ENCODE results near the gene STKLD1.

STKLD1 gene

GRCh38 chr9:133420392-133420827 is 44.2 kb downstream of the STKLD1 start:
- DNase-seq = no peak

DNA sequence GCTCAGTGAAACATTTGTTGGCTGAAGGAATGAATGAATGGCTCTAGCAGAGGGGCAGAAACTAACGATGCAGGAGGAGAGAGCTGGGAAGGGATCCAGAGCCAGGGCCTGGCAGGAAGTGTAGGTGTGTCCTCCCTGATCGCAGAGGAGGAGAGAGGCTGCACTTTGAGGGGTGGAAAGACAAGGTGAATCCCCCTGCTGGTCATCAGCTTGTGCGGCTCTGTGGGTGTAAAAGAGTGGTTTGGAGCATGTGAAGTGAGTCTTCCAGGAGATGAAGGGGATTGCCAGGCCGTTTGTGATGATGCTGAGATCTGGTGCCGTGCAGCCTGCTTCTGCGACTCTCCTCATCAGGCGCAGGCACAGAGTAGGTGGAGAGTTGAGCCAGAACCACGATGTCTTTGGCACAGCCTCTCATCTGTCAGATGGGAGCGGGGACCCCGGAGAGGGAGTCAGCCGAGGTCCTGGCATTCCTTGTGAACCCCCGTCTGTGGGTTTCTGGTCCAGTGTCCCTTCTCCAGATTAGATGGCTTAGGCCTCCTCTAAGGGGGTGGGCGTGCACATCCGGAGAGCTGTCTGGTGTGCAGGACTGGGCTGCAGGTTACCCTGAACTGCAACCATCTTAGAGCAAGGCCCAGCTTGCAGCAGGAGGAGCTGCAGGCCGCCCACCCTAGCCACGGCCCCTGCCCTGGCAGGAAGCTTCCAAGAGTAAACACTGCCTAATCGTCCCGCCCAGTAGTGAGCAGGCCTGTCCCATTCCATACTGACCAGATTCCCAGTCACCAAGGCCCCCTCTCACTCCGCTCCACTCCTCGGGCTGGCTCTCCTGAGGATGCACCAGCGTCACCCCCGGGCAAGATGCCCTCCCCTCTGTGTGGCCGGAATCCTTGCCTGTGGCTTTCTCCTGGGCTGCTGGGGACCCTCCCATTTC is 45.7 kb downstream of the STKLD1 start, which contains the start of gene ADAMTS13:
Gene ADAMTS13, plus strand, starts transcription at position 753 of the 928 bp plus-strand sequence. Its CDS starts 77 bp downstream, at position 830.
- DNase-seq = peak; percentile 63

DNA sequence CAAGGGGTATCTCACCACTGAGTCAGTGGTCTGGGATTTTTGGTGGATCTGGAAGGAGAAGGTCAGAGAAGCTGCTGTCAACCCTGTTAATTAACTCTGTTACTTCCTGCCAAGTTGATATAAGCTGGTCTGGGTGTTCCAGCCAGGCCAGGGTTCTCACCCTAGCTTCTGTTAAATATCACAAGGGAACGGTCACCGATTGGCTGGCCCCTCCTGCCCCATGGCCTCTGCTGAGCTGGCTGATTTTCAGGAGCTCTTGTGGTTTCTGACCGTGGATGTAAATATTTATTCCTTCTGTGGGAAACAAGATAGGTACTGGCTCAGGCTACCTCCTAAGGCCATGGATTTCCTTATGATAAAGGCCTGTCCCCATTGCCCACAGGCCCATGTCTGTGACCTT is 47.0 kb downstream of the STKLD1 start:
- DNase-seq = no peak

- DNase-seq = no peak
Observed at GRCh38 chr9:133424187-133424586, 48.0 kb downstream of the STKLD1 start.

DNA sequence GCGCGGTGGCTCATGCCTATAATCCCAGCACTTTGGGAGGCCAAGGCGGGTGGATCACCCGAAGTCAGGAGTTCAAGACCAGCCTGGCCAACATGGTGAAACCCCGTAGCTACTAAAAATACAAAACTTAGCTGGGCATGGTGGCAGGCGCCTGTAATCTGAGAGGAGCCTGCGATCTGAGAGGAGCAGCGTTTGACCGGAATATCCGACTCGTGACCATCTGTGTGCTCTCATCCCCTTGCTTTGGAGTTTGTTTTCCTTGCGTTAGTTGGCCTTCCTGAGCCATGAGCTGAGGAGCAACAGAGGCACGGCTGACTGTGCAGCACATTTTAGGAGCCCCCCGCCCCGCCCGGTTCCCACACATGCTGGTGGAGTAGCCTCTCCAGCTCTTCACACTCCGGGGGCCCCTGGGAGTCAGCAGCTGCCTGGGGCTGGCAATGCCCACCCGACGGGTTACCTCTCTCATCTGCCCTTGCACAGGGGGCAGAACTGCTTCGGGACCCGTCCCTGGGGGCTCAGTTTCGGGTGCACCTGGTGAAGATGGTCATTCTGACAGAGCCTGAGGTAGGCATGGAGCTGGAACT is 49.0 kb downstream of the STKLD1 start:
- DNase-seq = no peak

DNA sequence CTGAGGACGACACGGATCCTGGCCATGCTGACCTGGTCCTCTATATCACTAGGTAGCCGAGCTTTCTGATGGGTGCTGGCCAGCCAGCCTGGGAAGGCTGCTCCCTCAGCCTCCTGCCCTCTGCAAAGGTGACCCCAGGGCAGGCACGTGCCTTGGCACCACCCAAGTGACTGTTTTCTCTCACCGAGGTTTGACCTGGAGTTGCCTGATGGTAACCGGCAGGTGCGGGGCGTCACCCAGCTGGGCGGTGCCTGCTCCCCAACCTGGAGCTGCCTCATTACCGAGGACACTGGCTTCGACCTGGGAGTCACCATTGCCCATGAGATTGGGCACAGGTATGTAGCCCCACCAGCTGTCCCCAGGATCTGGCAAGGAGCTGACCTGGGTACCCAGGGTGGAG is 49.8 kb downstream of the STKLD1 start:
- DNase-seq = no peak

- DNase-seq = no peak
Observed at GRCh38 chr9:133427658-133428348, 51.6 kb downstream of the STKLD1 start.

DNA sequence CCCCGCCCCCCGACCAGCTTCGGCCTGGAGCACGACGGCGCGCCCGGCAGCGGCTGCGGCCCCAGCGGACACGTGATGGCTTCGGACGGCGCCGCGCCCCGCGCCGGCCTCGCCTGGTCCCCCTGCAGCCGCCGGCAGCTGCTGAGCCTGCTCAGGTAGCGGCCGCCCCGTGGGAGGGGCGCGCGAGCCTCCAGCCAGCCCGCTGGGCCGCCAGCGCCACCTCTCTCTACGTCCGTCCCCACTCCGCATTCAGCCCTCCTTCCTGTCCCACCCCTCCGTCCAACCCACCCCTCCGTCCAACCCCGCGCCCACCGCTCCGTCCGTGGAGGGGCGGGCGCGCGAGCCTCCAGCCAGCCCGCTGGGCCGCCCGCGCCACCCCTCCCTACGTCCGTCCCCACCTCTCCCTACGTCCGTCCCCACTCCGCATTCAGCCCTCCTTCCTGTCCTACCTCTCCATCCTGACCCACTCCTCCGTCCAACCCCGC is 52.5 kb downstream of the STKLD1 start:
- DNase-seq = no peak

DNA sequence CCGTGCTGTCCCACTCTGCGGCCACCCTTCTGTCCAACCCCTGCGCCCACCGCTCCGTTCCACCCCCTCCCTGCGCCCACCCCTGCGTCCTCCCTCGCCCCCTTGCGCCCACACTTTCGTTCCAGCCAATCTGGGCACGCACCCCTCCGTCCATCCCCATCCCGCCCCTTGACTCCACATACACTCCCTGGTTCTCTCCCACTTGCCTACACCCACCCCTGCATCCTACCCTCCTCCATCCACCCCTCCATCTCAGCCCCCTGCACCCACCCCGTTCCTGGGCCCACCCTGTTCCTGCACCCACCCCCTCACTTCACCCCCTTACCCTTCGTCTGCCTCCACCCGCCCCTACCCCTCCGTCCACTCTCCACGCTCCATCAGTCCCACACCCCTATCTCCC is 53.0 kb downstream of the STKLD1 start:
- no peak for DNase-seq

GRCh38 chr9:133429641-133430161 is 53.5 kb downstream of the STKLD1 start:
- no peak for DNase-seq

DNA sequence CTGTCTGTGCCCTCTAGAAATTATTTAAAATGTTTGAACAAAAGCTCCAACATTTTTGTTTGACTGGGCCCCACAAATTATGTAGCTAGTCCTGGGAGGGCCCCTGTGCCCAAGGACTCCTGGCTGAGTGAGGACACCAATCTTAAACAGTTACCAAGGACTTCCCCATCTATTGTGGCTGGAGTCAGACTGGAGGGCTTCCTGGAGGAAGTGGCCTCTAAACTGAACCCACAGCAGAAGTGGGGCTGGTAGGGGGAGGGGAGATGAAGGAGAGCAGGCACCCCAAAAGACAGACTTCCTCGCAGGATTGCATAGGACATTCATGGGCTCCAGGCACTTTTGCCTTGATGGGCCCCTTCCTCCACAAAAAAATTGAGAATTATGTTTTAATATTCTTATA is 54.1 kb downstream of the STKLD1 start:
- no peak for DNase-seq

DNA sequence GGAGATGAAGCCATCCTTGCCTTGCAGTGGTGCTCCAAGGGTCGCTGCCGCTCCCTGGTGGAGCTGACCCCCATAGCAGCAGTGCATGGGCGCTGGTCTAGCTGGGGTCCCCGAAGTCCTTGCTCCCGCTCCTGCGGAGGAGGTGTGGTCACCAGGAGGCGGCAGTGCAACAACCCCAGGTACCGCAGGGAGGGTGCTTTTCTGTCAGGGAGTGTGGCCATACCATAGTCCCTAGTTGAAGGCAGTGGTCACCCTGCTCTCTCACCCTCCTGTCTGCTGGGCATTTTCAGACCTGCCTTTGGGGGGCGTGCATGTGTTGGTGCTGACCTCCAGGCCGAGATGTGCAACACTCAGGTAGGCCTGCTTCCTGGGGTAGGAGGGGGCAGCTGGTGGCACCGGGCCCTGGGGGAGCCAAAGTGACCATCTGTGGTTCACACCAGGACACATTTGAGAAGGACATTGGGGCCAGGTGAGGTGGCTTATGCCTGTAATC is 57.2 kb downstream of the STKLD1 start:
- DNase-seq = no peak

DNA sequence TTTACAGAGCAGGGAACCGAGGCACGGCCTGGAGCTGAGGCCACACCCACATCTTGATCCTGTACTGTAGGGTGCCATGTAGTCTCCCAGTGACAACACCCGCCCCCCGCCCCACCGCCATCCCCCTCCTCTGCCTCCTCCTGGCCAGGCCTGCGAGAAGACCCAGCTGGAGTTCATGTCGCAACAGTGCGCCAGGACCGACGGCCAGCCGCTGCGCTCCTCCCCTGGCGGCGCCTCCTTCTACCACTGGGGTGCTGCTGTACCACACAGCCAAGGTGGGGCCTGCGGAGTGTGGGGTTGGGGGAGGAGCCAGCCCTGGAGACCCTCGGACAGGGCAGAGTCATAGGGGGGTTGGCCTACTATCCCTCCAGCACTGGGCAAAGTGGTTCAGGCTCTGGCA is 60.5 kb downstream of the STKLD1 start:
- DNase-seq = no peak

- DNase-seq = no peak
Observed at GRCh38 chr9:133437753-133438531, 61.8 kb downstream of the STKLD1 start.

- DNase-seq = peak; percentile 24
Observed at GRCh38 chr9:133439337-133439736, 63.2 kb downstream of the STKLD1 start.

DNA sequence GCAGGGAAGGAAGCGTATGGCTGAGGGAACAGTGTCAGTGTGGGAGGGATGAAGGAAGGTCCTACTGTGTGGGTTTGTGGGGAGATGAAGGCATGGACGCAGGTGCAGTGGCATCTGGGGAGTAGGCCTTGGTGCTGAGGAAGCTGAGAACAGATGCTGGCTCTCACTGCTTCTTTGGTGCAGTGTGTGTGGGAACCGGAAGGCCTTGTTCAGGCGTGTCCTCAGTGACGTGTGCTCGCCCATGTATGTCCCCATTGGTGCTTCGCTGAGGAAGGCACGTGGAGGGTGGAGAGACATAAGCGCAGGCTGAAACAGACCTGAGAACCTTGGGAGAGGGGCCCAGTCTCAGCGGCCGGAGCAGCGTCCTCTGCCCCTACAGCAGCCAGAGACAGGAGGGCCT is 64.7 kb downstream of the STKLD1 start:
- DNase-seq = no peak

- DNase-seq = no peak
Observed at GRCh38 chr9:133441571-133441970, 65.4 kb downstream of the STKLD1 start.

- no peak for DNase-seq
Observed at GRCh38 chr9:133443248-133443647, 67.1 kb downstream of the STKLD1 start.

- DNase-seq = no peak
Observed at GRCh38 chr9:133443982-133444381, 67.8 kb downstream of the STKLD1 start.

DNA sequence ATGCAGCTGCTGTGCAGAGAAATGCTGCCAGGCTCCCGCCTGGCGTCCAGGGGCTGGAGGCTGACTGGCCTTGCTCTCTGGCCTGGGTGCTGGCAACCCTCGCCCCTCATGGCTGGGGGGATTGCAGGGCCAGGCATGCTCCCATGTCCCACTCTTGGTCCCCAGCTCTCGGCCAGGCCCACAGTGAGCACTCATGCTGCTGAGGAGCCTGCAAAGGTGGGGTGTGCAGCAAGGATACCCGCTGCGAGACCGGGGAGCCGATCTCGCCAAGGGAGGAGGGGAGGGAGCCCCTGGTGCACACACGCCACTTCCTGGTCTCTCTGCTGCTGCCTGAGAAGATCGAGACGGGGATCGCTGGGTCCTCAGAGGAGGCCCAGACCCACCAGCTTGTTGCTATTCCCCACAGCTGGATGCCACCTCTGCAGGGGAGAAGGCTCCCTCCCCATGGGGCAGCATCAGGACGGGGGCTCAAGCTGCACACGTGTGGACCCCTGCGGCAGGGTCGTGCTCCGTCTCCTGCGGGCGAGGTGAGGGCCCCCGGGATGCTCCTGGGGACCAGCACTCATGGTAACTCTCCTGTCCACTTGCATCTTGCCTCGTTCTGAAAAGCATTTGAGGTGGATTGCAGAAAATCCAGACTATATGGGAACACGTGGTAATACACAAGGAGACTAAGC is 69.3 kb downstream of the STKLD1 start:
- DNase-seq = no peak

GRCh38 chr9:133448487-133448972 is 72.4 kb downstream of the STKLD1 start:
- no peak for DNase-seq

Measured in stimulated activated CD4-positive, alpha-beta T cell treated with anti-CD3 and anti-CD28 coated beads, Interleukin-1b, Interleukin-23, amount 100 ng/mL, for 48 hours (primary cell).